ENCODE data around the gene HIP1. TPM values are rescaled to one million over a fixed set of nuclear protein-coding genes. Genes with fewer than 3 reads are reported as not detected.

HIP1 gene
- total RNA-seq, 1 donor from 2014 or later, result 49.3 TPM

GRCh38 chr7:75555736-75556135 is 183.0 kb downstream of the HIP1 start:
- Mint-ChIP-seq H3K4me1 (ENCODE audit: unreplicated experiment) (no peaks in the 10 kb centered on the region), H3K36me3 (ENCODE audit: low read depth, unreplicated experiment) (peaks cover 26% of the 10 kb centered on the region), H3K27ac (ENCODE audit: unreplicated experiment) (no peak overlapping the region), H3K9me3 (ENCODE audit: unreplicated experiment) (no peaks in the 10 kb centered on the region), H3K27me3 (ENCODE audit: unreplicated experiment) (no peaks in the 10 kb centered on the region), H3K4me3 (ENCODE audit: unreplicated experiment) (no peak overlapping the region)
- TF ChIP-seq CTCF (IDR thresholded peaks at IDR 0.05; ENCODE audit: unreplicated experiment), result no peak
- DNase-seq (ENCODE audit: low spot score), result no peak

GRCh38 chr7:75546237-75547015 is 192.3 kb downstream of the HIP1 start:
- no peak overlapping the region for H3K27ac Mint-ChIP-seq (ENCODE audit: unreplicated experiment)
- H3K27me3 Mint-ChIP-seq (ENCODE audit: unreplicated experiment), result no peaks in the 10 kb centered on the region
- TF ChIP-seq CTCF (IDR thresholded peaks at IDR 0.05; ENCODE audit: unreplicated experiment), result no peak
- no peaks in the 10 kb centered on the region for H3K4me1 Mint-ChIP-seq (ENCODE audit: unreplicated experiment)
- H3K9me3 Mint-ChIP-seq (ENCODE audit: unreplicated experiment), result no peaks in the 10 kb centered on the region
- no peak for DNase-seq (ENCODE audit: low spot score)
- H3K36me3 Mint-ChIP-seq (ENCODE audit: low read depth, unreplicated experiment), result peaks cover 28% of the 10 kb centered on the region
- H3K4me3 Mint-ChIP-seq (ENCODE audit: unreplicated experiment), result no peak overlapping the region

- H3K36me3 Mint-ChIP-seq (ENCODE audit: low read depth, unreplicated experiment), result peaks cover 40% of the 10 kb centered on the region
- no peaks in the 10 kb centered on the region for H3K27me3 Mint-ChIP-seq (ENCODE audit: unreplicated experiment)
- TF ChIP-seq CTCF (IDR thresholded peaks at IDR 0.05; ENCODE audit: unreplicated experiment), result no peak
- H3K9me3 Mint-ChIP-seq (ENCODE audit: unreplicated experiment), result no peaks in the 10 kb centered on the region
- H3K27ac Mint-ChIP-seq (ENCODE audit: unreplicated experiment), result no peak overlapping the region
- DNase-seq (ENCODE audit: low spot score), result no peak
- no peaks in the 10 kb centered on the region for H3K4me1 Mint-ChIP-seq (ENCODE audit: unreplicated experiment)
- H3K4me3 Mint-ChIP-seq (ENCODE audit: unreplicated experiment), result peak overlapping the region; percentile 57
Measured at GRCh38 chr7:75537731-75538130, 201.0 kb downstream of the HIP1 start.

GRCh38 chr7:75536940-75537538 is 201.7 kb downstream of the HIP1 start:
- Mint-ChIP-seq H3K9me3 (ENCODE audit: unreplicated experiment) (no peaks in the 10 kb centered on the region), H3K36me3 (ENCODE audit: low read depth, unreplicated experiment) (peaks cover 38% of the 10 kb centered on the region), H3K4me3 (ENCODE audit: unreplicated experiment) (peak overlapping the region; percentile 62), H3K27me3 (ENCODE audit: unreplicated experiment) (no peaks in the 10 kb centered on the region), H3K27ac (ENCODE audit: unreplicated experiment) (no peak overlapping the region), H3K4me1 (ENCODE audit: unreplicated experiment) (no peaks in the 10 kb centered on the region)
- no peak for TF ChIP-seq CTCF (IDR thresholded peaks at IDR 0.05; ENCODE audit: unreplicated experiment)
- DNase-seq (ENCODE audit: low spot score), result no peak

DNA sequence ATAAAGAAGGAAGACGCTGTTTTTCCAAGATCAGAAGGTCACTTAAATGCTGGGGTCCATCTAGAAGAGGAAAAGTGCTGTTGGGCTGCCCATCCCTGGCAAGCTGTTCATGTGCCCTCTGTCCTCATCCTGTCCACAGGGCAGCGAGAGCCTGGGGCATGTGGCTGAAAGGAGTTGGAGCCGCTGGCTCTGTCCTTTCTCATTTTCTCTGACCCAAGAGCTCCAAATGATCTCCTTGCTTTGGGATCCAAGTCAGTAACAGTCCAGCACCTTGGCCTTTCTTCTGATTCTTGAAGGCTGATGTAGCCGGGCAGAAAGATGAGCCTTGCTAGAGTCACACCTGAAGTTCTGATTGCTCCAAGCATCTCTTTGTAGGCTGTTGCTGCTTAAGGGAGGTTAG is 202.2 kb downstream of the HIP1 start:
- no peak overlapping the region for H3K27ac Mint-ChIP-seq (ENCODE audit: unreplicated experiment)
- H3K4me1 Mint-ChIP-seq (ENCODE audit: unreplicated experiment), result no peaks in the 10 kb centered on the region
- no peaks in the 10 kb centered on the region for H3K9me3 Mint-ChIP-seq (ENCODE audit: unreplicated experiment)
- TF ChIP-seq CTCF (IDR thresholded peaks at IDR 0.05; ENCODE audit: unreplicated experiment), result no peak
- H3K4me3 Mint-ChIP-seq (ENCODE audit: unreplicated experiment), result peak overlapping the region; percentile 62
- H3K36me3 Mint-ChIP-seq (ENCODE audit: low read depth, unreplicated experiment), result peaks cover 33% of the 10 kb centered on the region
- no peak for DNase-seq (ENCODE audit: low spot score)
- no peaks in the 10 kb centered on the region for H3K27me3 Mint-ChIP-seq (ENCODE audit: unreplicated experiment)
